Right hindlimb (tissue), 1 donor: ENCODE data around the gene SMKR1.
"Not testable (repeated sequence)": the region's sequence is repeated elsewhere in the genome, so short reads cannot be mapped to it uniquely, and the experiment has no call there.

Experiments used
- DNase-seq: peaks from one replicate; pipeline ENCODE4 v3.0.0-alpha.2; 2018

SMKR1 gene

GRCh38 chr7:129530795-129531391 lies 28.6 kb downstream of the SMKR1 start:
- no peak for DNase-seq

GRCh38 chr7:129531721-129532120 lies 29.4 kb downstream of the SMKR1 start:
- no peak for DNase-seq

- no peak for DNase-seq
Observed at GRCh38 chr7:129532375-129532774, 30.0 kb downstream of the SMKR1 start.

- DNase-seq = not testable (repeated sequence)
Observed at GRCh38 chr7:129534558-129535274, 32.4 kb downstream of the SMKR1 start.

- no peak for DNase-seq
Observed at GRCh38 chr7:129535896-129536295, 33.6 kb downstream of the SMKR1 start.

- DNase-seq = no peak
Observed at GRCh38 chr7:129536323-129536722, 34.0 kb downstream of the SMKR1 start.

GRCh38 chr7:129538790-129539189 lies 36.5 kb downstream of the SMKR1 start:
- no peak for DNase-seq

- DNase-seq = no peak
Observed at GRCh38 chr7:129540340-129540739, 38.0 kb downstream of the SMKR1 start.

GRCh38 chr7:129544700-129545099 lies 42.4 kb downstream of the SMKR1 start:
- DNase-seq = no peak

- peak; percentile 59 for DNase-seq
Observed at GRCh38 chr7:129550693-129551360, 48.5 kb downstream of the SMKR1 start.

GRCh38 chr7:129553899-129554461 lies 51.6 kb downstream of the SMKR1 start:
- DNase-seq = peak; percentile 32

- no peak for DNase-seq
Observed at GRCh38 chr7:129556607-129557133, 54.3 kb downstream of the SMKR1 start.

- no peak for DNase-seq
Observed at GRCh38 chr7:129557686-129558481, 55.6 kb downstream of the SMKR1 start.

- no peak for DNase-seq
Observed at GRCh38 chr7:129559564-129559963, 57.2 kb downstream of the SMKR1 start.

- no peak for DNase-seq
Observed at GRCh38 chr7:129560831-129561230, 58.5 kb downstream of the SMKR1 start.

- DNase-seq = no peak
Observed at GRCh38 chr7:129561677-129562359, 59.5 kb downstream of the SMKR1 start.
